ENCODE results near the gene CHCHD4. TPM values are rescaled to one million over a fixed set of nuclear protein-coding genes. Genes with fewer than 3 reads are reported as not detected.

The CHCHD4 gene
- total RNA-seq, 1 experiment from 2014 or later, result 13.8 TPM

DNA sequence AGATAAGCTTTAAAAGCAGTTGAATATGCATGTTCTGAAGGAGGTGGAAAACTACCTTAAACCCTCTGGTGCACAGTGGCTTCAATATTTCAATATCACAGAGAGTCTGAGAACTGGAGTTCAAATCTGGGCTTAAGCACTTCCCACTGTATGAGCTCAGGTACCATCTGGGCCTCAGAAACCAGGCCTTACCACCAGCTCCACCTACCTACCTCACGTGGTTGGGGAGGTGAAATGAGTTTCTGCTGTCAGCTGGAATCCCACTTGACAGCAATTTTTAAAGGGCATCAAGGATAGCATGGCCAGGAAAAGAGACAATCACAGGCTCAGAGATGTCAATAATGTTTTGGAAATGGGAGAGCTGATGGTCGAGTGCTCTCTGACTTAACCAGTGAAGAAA lies 5.0 kb downstream of the CHCHD4 start:
- BruUV-seq (replicated peaks), result no TSS peak
- ATAC-seq (no peak), DNase-seq (ENCODE audit: low read depth, low spot score) (no peak)
- CTCF ChIA-PET, result no interaction called here
- intact Hi-C loops (cut with micrococcal nuclease; ENCODE audit: unreplicated experiment), result no loop called here
- Histone ChIP-seq H3K27ac (ENCODE audit: low read length) (no peak overlapping the region), H3K4me3 (ENCODE audit: low read depth in 2 of 2, low read length in 2 of 2) (no peak overlapping the region), H3K27me3 (ENCODE audit: control insufficient read depth, insufficient read depth, low read length) (no peaks in the 10 kb centered on the region), H3K36me3 (ENCODE audit: control insufficient read depth, insufficient read depth, low read length) (no peaks in the 10 kb centered on the region; the same call in 1 of the 2 replicates), H3K4me1 (ENCODE audit: control insufficient read depth, insufficient read depth, low read length) (peaks cover 7% of the 10 kb centered on the region; the same call in 1 of the 2 replicates), H3K9me3 (ENCODE audit: control insufficient read depth, insufficient read depth, low read depth, low read length) (no peaks in the 10 kb centered on the region)
- TF ChIP-seq POLR2AphosphoS5 (IDR thresholded peaks at IDR 0.05; ENCODE audit: low read depth, low read length) (no peak), TCF7L2 (IDR thresholded peaks at IDR 0.05; ENCODE audit: low read depth, low read length) (no peak)
- TF ChIP-seq, protein P1, sequence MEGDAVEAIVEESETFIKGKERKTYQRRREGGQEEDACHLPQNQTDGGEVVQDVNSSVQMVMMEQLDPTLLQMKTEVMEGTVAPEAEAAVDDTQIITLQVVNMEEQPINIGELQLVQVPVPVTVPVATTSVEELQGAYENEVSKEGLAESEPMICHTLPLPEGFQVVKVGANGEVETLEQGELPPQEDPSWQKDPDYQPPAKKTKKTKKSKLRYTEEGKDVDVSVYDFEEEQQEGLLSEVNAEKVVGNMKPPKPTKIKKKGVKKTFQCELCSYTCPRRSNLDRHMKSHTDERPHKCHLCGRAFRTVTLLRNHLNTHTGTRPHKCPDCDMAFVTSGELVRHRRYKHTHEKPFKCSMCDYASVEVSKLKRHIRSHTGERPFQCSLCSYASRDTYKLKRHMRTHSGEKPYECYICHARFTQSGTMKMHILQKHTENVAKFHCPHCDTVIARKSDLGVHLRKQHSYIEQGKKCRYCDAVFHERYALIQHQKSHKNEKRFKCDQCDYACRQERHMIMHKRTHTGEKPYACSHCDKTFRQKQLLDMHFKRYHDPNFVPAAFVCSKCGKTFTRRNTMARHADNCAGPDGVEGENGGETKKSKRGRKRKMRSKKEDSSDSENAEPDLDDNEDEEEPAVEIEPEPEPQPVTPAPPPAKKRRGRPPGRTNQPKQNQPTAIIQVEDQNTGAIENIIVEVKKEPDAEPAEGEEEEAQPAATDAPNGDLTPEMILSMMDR (IDR thresholded peaks at IDR 0.05), result no peak
- TF ChIP-seq, protein P2, sequence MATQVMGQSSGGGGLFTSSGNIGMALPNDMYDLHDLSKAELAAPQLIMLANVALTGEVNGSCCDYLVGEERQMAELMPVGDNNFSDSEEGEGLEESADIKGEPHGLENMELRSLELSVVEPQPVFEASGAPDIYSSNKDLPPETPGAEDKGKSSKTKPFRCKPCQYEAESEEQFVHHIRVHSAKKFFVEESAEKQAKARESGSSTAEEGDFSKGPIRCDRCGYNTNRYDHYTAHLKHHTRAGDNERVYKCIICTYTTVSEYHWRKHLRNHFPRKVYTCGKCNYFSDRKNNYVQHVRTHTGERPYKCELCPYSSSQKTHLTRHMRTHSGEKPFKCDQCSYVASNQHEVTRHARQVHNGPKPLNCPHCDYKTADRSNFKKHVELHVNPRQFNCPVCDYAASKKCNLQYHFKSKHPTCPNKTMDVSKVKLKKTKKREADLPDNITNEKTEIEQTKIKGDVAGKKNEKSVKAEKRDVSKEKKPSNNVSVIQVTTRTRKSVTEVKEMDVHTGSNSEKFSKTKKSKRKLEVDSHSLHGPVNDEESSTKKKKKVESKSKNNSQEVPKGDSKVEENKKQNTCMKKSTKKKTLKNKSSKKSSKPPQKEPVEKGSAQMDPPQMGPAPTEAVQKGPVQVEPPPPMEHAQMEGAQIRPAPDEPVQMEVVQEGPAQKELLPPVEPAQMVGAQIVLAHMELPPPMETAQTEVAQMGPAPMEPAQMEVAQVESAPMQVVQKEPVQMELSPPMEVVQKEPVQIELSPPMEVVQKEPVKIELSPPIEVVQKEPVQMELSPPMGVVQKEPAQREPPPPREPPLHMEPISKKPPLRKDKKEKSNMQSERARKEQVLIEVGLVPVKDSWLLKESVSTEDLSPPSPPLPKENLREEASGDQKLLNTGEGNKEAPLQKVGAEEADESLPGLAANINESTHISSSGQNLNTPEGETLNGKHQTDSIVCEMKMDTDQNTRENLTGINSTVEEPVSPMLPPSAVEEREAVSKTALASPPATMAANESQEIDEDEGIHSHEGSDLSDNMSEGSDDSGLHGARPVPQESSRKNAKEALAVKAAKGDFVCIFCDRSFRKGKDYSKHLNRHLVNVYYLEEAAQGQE (IDR thresholded peaks at IDR 0.05; ENCODE audit: insufficient read depth in 1 of 2, low read depth in 2 of 2, low read length in 1 of 2), result no peak
- in situ Hi-C loops (cut with HindIII; ENCODE audit: low pct_unique_long_range_greater_than_20kb, low sequenced_read_pairs), result no loop called here
- POLR2A ChIA-PET, result no interaction called here

DNA sequence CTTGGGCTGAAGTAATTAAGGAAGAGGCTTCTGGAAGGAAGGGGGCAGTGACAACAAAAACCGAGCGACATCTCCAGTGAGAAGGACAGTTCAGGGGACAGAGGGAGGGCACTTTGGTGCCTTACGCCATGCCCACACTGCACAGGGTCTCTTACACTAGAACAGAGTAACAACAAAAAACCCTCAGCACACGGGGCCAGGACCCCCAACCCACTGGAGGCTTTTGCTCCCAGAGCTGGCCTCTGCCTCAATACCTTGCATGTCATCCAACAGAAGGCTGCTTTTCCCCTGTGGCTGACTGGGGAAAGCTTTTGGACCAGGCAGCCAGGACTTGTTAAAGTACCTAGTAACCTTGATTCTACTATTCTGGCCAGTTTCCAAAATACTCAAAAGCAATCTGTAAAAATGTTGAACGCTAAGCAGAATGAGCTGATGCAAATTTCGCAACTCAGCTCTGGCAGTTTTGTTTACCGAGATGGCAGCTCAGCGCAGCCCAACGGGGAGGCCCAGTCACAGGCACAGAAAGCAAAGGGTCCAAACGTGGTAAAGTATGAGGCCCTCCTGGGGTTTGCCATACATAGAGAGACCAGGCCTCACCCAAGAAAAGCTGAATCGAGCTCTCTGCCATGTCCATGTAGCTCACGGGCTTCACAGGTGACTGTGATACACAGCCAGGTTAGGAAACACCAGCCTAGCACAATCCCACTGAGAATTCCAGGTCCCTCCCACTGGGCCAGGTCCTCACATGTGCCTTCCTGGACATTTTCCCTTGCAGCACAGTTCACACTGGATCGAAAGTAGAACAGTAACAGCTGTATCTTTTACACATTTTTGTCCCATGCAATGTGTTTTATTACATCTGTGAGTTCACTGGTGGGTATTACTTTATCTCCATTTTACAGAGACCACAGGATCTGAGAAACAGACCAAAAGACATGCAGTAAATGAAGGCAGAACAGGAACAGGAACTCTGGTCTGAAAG lies 6.0 kb downstream of the CHCHD4 start:
- Histone ChIP-seq H3K27ac (ENCODE audit: low read length) (no peak overlapping the region), H3K27me3 (ENCODE audit: control insufficient read depth, insufficient read depth, low read length) (no peaks in the 10 kb centered on the region), H3K36me3 (ENCODE audit: control insufficient read depth, insufficient read depth, low read length) (no peaks in the 10 kb centered on the region; the same call in none of the 2 replicates), H3K9me3 (ENCODE audit: control insufficient read depth, insufficient read depth, low read depth, low read length) (no peaks in the 10 kb centered on the region), H3K4me1 (ENCODE audit: control insufficient read depth, insufficient read depth, low read length) (peaks cover 6% of the 10 kb centered on the region; the same call in 1 of the 2 replicates), H3K4me3 (ENCODE audit: low read depth in 2 of 2, low read length in 2 of 2) (no peak overlapping the region)
- ChIA-PET POLR2A (no interaction called here), CTCF (no interaction called here)
- BruUV-seq (replicated peaks), result no TSS peak
- ATAC-seq (no peak), DNase-seq (ENCODE audit: low read depth, low spot score) (no peak)
- in situ Hi-C loops (cut with HindIII; ENCODE audit: low pct_unique_long_range_greater_than_20kb, low sequenced_read_pairs) (no loop called here), intact Hi-C loops (cut with micrococcal nuclease; ENCODE audit: unreplicated experiment) (no loop called here)
- TF ChIP-seq, protein P1 (IDR thresholded peaks at IDR 0.05), result no peak
- TF ChIP-seq, protein P2 (IDR thresholded peaks at IDR 0.05; ENCODE audit: insufficient read depth in 1 of 2, low read depth in 2 of 2, low read length in 1 of 2), result no peak
- no peak for TF ChIP-seq POLR2AphosphoS5 (IDR thresholded peaks at IDR 0.05; ENCODE audit: low read depth, low read length)
- no peak for TF ChIP-seq SIN3A (IDR thresholded peaks at IDR 0.05; ENCODE audit: borderline replicate concordance, insufficient read depth, low read depth, low read length)
- TF ChIP-seq TCF7L2 (IDR thresholded peaks at IDR 0.05; ENCODE audit: low read depth, low read length), result no peak

Measured in Panc1 (cell line).